ENCODE measurements around the gene TNIK. TPM values are rescaled to one million over a fixed set of nuclear protein-coding genes. Genes with fewer than 3 reads are reported as not detected.

The TNIK gene
- total and polyA plus RNA-seq, 2 of the 13 experiments (the other 11 are each of a cell fraction or from before 2014, with no cell fraction given): 0.15 to 0.22 TPM

- in situ Hi-C loops (cut with HindIII; ENCODE audit: extremely low pct_ligation_motif_present, low pct_unique_long_range_greater_than_20kb) (no loop called here), intact Hi-C loops (cut with micrococcal nuclease; ENCODE audit: unreplicated experiment) (no loop called here)
- Histone ChIP-seq H3K79me2 (ENCODE audit: insufficient read depth, low read length) (no peaks in the 10 kb centered on the region), H2AFZ (ENCODE audit: low read length) (no peak overlapping the region), H3K4me3 (replicated peaks in 1 of 3; ENCODE audit: insufficient read depth in 1 of 3, low read depth in 2 of 3, low read length in 3 of 3) (no peak overlapping the region), H3K9ac (ENCODE audit: insufficient read depth, low read depth, low read length) (no peak overlapping the region), H3K9me3 (ENCODE audit: low read length) (no peaks in the 10 kb centered on the region), H3K27ac (ENCODE audit: extremely low read length, insufficient read depth, low read length) (no peak overlapping the region), H4K20me1 (ENCODE audit: insufficient read depth, low read length) (no peaks in the 10 kb centered on the region), H3K36me3 (replicated peaks in 1 of 2; ENCODE audit: control insufficient read depth in 1 of 2, insufficient read depth in 2 of 2, low read length in 2 of 2) (no peaks in the 10 kb centered on the region), H3K4me2 (ENCODE audit: low read depth, low read length) (no peak overlapping the region), H3K4me1 (ENCODE audit: insufficient read depth, low read length) (no peaks in the 10 kb centered on the region), H3K27me3 (ENCODE audit: control insufficient read depth in 1 of 2, insufficient read depth in 2 of 2, low read length in 2 of 2) (no peaks in the 10 kb centered on the region)
- no TSS peak for BruUV-seq (replicated peaks)
- DNase-seq (ENCODE audit: low spot score) (no peak), ATAC-seq (no peak), FAIRE-seq (no peak)
- ChIA-PET POLR2A (no interaction called here), CTCF (ENCODE audit: low intra/inter-chr PET ratio, low total read pairs) (no interaction called here)
- no peak for TF ChIP-seq U2AF1 (optimal IDR thresholded peaks at IDR 0.05; ENCODE audit: low read depth, low read length)
- TF ChIP-seq, protein P1, sequence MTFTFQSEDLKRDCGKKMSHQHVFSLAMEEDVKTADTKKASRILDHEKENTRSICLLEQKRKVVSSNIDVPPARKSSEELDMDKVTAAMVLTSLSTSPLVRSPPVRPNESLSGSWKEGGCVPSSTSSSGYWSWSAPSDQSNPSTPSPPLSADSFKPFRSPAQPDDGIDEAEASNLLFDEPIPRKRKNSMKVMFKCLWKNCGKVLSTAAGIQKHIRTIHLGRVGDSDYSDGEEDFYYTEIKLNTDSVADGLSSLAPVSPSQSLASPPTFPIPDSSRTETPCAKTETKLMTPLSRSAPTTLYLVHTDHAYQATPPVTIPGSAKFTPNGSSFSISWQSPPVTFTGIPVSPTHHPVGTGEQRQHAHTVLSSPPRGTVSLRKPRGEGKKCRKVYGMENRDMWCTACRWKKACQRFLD (CRISPR knock-in tag; IDR thresholded peaks at IDR 0.05; ENCODE audit: borderline replicate concordance): no peak
- no peak for TF ChIP-seq CREB1 (IDR thresholded peaks at IDR 0.05)
- TF ChIP-seq CREB1 (CRISPR knock-in tag; IDR thresholded peaks at IDR 0.05): no peak
- 62% methylated on average over 6 of the region's 6 CpGs for WGBS (ENCODE audit: low lambda C conversion rate)
These were observed 148.4 kb downstream of the TNIK start for GRCh38 chr3:171311784-171312183.

DNA sequence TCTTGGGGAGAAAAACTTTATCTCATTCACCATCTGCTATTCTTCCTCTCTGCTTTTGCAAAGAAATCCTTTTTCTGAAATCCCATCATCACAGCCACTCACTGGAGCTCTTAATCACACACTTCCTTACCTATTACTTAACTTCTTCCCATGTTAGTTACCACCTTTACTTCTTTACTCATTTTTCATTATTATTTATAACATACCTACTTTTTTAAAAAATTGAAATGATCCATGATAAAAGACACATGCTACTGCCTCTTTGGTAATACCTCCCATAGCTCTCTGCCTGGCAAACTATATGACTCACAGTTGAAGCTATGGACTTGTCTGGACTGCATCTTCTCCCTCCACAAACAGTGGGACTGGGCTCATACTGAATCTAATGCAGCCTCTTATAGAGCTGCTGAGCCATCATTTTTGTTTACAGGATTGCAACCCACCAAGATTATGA lies 150.3 kb downstream of the TNIK start:
- DNase-seq (ENCODE audit: low spot score) (no peak), FAIRE-seq (no peak), ATAC-seq (no peak)
- no peak overlapping the region for H3K4me2 ChIP-seq (ENCODE audit: low read depth, low read length)
- H3K9ac ChIP-seq (ENCODE audit: insufficient read depth, low read depth, low read length): no peak overlapping the region
- POLR2A ChIA-PET: no interaction called here
- no peaks in the 10 kb centered on the region for H3K27me3 ChIP-seq (ENCODE audit: control insufficient read depth in 1 of 2, insufficient read depth in 2 of 2, low read length in 2 of 2)
- no peak overlapping the region for H3K4me3 ChIP-seq (replicated peaks in 1 of 3; ENCODE audit: insufficient read depth in 1 of 3, low read depth in 2 of 3, low read length in 3 of 3)
- TF ChIP-seq, protein P2, sequence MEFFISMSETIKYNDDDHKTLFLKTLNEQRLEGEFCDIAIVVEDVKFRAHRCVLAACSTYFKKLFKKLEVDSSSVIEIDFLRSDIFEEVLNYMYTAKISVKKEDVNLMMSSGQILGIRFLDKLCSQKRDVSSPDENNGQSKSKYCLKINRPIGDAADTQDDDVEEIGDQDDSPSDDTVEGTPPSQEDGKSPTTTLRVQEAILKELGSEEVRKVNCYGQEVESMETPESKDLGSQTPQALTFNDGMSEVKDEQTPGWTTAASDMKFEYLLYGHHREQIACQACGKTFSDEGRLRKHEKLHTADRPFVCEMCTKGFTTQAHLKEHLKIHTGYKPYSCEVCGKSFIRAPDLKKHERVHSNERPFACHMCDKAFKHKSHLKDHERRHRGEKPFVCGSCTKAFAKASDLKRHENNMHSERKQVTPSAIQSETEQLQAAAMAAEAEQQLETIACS (CRISPR knock-in tag; IDR thresholded peaks at IDR 0.05): no peak
- TF ChIP-seq MAFK (conservative IDR thresholded peaks at IDR 0.05 in 1 of 2, IDR thresholded peaks at IDR 0.05 in 1 of 2; ENCODE audit: low read length in 2 of 2) (peak in 1 of 2 experiments; percentile 34; a peak in 2 of 4 replicates), ZNF558 (CRISPR knock-in tag; IDR thresholded peaks at IDR 0.05; ENCODE audit: borderline replicate concordance) (no peak)
- in situ Hi-C loops (cut with HindIII; ENCODE audit: extremely low pct_ligation_motif_present, low pct_unique_long_range_greater_than_20kb): no loop called here
- CTCF ChIA-PET (ENCODE audit: low intra/inter-chr PET ratio, low total read pairs): no interaction called here
- no peaks in the 10 kb centered on the region for H3K79me2 ChIP-seq (ENCODE audit: insufficient read depth, low read length)
- H3K4me1 ChIP-seq (ENCODE audit: insufficient read depth, low read length): no peaks in the 10 kb centered on the region
- no peaks in the 10 kb centered on the region for H4K20me1 ChIP-seq (ENCODE audit: insufficient read depth, low read length)
- H3K9me3 ChIP-seq (ENCODE audit: low read length): no peaks in the 10 kb centered on the region
- H2AFZ ChIP-seq (ENCODE audit: low read length): no peak overlapping the region
- no peak overlapping the region for H3K27ac ChIP-seq (ENCODE audit: extremely low read length, insufficient read depth, low read length)
- intact Hi-C loops (cut with micrococcal nuclease; ENCODE audit: unreplicated experiment): no loop called here
- no TSS peak for BruUV-seq (replicated peaks)
- H3K36me3 ChIP-seq (replicated peaks in 1 of 2; ENCODE audit: control insufficient read depth in 1 of 2, insufficient read depth in 2 of 2, low read length in 2 of 2): no peaks in the 10 kb centered on the region

Data from HepG2 (cell line).